ENCODE data around the gene HEXD.

The HEXD gene

DNA sequence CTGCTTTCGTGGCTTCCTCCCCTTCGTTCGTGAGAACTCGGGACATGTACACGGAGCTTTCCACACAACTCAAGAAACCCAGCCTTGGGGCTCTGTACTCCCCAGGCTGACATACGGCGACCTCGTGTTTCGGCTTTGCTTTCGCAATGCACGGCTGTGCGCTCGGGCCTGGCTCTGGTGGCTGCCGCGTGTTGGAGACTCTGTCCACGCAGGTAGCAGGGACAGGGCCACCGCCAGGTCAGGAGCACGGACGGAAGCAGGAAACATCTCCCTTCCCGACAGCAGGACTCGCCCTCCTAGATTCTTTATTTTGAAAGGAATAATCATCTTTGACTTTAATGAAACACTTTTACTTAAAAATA, 29.2 kb upstream of the HEXD start:
- no peak overlapping the region for H3K4me3 ChIP-seq (ENCODE audit: low read depth, low read length)
- in situ Hi-C loops (cut with HindIII; ENCODE audit: low sequenced_read_pairs): no loop called here
- no peak for DNase-seq (ENCODE audit: low read depth, low spot score)
- TF ChIP-seq CTCF (IDR thresholded peaks at IDR 0.05; ENCODE audit: low read depth, low read length): no peak

DNA sequence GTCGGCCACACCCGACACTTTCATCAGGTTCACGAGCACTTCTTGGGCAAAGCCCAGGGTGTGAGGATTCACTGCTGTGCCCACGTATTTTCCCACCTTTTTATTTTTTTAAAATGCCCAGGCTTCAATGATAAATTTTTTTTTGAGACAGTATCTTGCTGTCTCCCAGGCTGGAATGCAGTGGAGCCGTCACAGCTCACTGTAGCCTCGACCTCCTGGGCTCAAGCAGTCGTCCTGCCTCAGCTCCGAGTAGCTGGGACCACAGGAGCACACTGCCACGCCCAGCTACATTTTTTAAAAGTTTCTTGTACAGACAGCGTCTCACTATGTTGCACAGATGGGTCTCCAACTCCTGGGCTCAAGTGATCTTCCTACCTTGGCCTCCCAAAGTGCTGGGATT, 28.8 kb upstream of the HEXD start:
- in situ Hi-C loops (cut with HindIII; ENCODE audit: low sequenced_read_pairs): no loop called here
- DNase-seq (ENCODE audit: low read depth, low spot score): no peak
- no peak for TF ChIP-seq CTCF (IDR thresholded peaks at IDR 0.05; ENCODE audit: low read depth, low read length)
- H3K4me3 ChIP-seq (ENCODE audit: low read depth, low read length): no peak overlapping the region

- in situ Hi-C loops (cut with HindIII; ENCODE audit: low sequenced_read_pairs): no loop called here
- DNase-seq (ENCODE audit: low read depth, low spot score): no peak
- no peak for TF ChIP-seq CTCF (IDR thresholded peaks at IDR 0.05; ENCODE audit: low read depth, low read length)
- H3K4me3 ChIP-seq (ENCODE audit: low read depth, low read length): no peak overlapping the region
Observed at GRCh38 chr17:82390015-82390859, 27.9 kb upstream of the HEXD start.

- in situ Hi-C loops (cut with HindIII; ENCODE audit: low sequenced_read_pairs): no loop called here
- no peak for DNase-seq (ENCODE audit: low read depth, low spot score)
- no peak overlapping the region for H3K4me3 ChIP-seq (ENCODE audit: low read depth, low read length)
- no peak for TF ChIP-seq CTCF (IDR thresholded peaks at IDR 0.05; ENCODE audit: low read depth, low read length)
Observed at GRCh38 chr17:82390860-82391435, 27.2 kb upstream of the HEXD start.

GRCh38 chr17:82391496-82392066, 26.6 kb upstream of the HEXD start:
- in situ Hi-C loops (cut with HindIII; ENCODE audit: low sequenced_read_pairs): no loop called here
- no peak for DNase-seq (ENCODE audit: low read depth, low spot score)
- no peak overlapping the region for H3K4me3 ChIP-seq (ENCODE audit: low read depth, low read length)
- no peak for TF ChIP-seq CTCF (IDR thresholded peaks at IDR 0.05; ENCODE audit: low read depth, low read length)

- in situ Hi-C loops (cut with HindIII; ENCODE audit: low sequenced_read_pairs): no loop called here
- DNase-seq (ENCODE audit: low read depth, low spot score): no peak
- no peak for TF ChIP-seq CTCF (IDR thresholded peaks at IDR 0.05; ENCODE audit: low read depth, low read length)
Observed at GRCh38 chr17:82392209-82392920, 25.8 kb upstream of the HEXD start.

More at GRCh38 chr17:82392209-82392920, 25.8 kb upstream of the HEXD start:
- H3K4me3 ChIP-seq (ENCODE audit: low read depth, low read length): no peak overlapping the region
